Measurements from ENCODE around the gene MSX2.

Gene MSX2

DNA sequence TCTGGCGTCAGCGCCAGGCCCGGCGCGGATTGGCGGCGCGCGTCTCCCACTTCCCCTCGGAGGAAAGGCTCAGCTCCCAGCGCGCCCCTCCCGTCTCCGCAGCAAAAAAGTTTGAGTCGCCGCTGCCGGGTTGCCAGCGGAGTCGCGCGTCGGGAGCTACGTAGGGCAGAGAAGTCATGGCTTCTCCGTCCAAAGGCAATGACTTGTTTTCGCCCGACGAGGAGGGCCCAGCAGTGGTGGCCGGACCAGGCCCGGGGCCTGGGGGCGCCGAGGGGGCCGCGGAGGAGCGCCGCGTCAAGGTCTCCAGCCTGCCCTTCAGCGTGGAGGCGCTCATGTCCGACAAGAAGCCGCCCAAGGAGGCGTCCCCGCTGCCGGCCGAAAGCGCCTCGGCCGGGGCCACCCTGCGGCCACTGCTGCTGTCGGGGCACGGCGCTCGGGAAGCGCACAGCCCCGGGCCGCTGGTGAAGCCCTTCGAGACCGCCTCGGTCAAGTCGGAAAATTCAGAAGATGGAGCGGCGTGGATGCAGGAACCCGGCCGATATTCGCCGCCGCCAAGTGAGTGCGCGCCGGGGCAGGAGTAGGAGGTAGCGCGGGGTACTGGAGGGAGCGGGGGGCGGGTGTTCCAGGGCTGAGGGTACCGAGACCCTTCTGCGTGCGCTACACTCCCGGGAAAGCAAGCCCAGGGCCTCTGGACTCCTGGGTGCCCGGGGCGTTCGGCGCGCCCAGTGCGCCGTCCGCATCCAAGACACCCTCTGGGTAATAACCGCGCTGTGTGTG, at the start of gene MSX2:
MSX2 (plus strand) TSS at position 99 of the 777 bp plus-strand sequence; CDS start at position 177, 78 bp downstream.
- peak within 1 kb of the TSS; percentile 92 for H3K4me3 ChIP-seq (ENCODE audit: low read depth, low read length)
- TF ChIP-seq, protein P1, sequence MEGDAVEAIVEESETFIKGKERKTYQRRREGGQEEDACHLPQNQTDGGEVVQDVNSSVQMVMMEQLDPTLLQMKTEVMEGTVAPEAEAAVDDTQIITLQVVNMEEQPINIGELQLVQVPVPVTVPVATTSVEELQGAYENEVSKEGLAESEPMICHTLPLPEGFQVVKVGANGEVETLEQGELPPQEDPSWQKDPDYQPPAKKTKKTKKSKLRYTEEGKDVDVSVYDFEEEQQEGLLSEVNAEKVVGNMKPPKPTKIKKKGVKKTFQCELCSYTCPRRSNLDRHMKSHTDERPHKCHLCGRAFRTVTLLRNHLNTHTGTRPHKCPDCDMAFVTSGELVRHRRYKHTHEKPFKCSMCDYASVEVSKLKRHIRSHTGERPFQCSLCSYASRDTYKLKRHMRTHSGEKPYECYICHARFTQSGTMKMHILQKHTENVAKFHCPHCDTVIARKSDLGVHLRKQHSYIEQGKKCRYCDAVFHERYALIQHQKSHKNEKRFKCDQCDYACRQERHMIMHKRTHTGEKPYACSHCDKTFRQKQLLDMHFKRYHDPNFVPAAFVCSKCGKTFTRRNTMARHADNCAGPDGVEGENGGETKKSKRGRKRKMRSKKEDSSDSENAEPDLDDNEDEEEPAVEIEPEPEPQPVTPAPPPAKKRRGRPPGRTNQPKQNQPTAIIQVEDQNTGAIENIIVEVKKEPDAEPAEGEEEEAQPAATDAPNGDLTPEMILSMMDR (IDR thresholded peaks at IDR 0.05; ENCODE audit: low read depth, low read length) = no peak

- TF ChIP-seq, protein P1 (IDR thresholded peaks at IDR 0.05; ENCODE audit: low read depth, low read length) = no peak
- H3K4me3 ChIP-seq (ENCODE audit: low read depth, low read length) = no peak overlapping the region
Measured at GRCh38 chr5:174675110-174675509, 49.3 kb upstream of the MSX2 start.

DNA sequence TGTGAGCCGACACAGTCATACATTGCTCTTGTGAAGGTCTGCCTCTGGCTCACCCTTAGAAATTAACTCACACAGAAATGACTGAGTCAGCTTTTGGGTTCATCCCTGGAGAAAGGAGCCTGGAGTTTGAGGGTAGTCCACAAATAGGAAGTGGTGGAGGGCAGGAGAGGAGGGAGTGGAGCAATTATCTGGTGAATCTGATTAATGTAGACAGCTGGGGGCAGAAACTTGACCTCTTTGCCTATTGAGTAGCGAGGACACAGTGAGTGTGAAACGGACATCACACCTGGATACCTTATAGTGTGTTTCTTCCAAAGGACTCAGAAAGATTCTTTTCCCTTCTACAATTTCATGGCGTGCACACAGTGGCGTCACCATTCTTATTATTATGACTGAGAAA, 48.5 kb upstream of the MSX2 start:
- TF ChIP-seq, protein P1 (IDR thresholded peaks at IDR 0.05; ENCODE audit: low read depth, low read length) = no peak
- no peak overlapping the region for H3K4me3 ChIP-seq (ENCODE audit: low read depth, low read length)

DNA sequence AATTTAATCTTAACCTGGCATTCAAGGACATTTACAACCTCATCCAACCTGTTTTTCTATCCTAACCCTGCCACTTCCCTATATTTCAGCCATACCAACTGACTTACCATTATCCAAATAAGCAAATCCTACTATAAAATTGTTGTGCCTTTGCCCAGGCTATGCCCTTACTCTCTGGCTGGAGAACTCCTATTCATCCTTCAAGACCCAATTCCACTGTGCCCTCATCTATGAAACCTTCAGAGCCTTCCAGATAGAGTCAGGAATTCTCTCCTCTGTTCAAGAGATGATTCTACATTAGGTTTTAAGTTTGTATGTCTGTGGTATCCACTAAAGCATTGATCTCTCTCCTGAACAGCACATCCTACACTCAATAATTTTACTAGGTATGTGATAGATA, 46.3 kb upstream of the MSX2 start:
- H3K4me3 ChIP-seq (ENCODE audit: low read depth, low read length) = no peak overlapping the region
- TF ChIP-seq, protein P1 (IDR thresholded peaks at IDR 0.05; ENCODE audit: low read depth, low read length) = no peak

DNA sequence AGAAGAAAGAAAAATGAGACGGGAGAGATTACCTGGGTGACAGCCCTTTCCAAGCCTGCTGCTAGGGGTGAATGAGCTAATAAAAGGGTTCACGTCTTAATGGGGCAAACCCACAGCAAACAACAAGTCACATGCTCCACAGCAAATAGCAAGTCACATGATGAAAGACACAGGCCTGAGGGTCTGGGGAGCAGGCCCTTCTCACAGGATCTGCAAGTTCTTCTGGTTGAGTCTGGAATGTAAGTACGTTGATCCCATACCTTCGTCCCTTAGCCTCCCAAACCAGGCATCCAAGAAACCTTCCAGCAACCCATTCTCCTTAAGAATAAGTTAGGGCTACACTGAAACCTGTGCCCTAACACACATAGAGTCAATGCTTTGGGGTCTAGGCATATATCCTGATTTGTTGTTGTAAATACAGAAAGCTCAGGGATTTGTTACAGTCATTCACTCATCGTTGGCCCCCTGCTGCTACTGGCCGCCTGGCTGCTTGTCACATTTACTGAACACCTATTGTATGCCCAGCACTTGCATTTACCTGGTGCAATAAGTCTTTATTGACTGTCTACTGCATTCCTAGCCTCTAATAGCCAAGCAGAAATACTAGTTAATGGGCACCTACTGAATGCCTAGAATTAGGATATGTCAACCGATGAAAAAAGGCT, 43.3 kb upstream of the MSX2 start:
- TF ChIP-seq, protein P1 (IDR thresholded peaks at IDR 0.05; ENCODE audit: low read depth, low read length) = no peak
- no peak overlapping the region for H3K4me3 ChIP-seq (ENCODE audit: low read depth, low read length)

DNA sequence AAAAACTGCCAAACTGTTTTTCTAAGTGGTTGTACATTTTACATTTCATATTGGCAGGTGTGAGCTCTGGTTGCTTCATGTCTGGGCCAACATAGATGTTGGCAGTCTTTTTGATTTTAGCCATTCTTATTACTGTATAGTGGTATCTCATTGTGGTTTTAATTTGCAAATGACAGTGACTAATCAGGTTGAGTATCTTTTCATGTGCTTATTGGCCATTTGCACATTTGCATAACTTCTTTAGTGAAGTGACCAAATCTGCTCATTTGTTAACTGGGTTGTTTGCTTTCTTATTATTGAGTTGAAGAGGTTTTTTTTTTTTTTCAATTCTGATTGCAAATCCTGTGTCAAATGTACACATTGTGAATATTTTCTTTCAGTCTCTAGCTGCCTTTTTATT, 36.9 kb upstream of the MSX2 start:
- H3K4me3 ChIP-seq (ENCODE audit: low read depth, low read length) = no peak overlapping the region
- TF ChIP-seq, protein P1 (IDR thresholded peaks at IDR 0.05; ENCODE audit: low read depth, low read length) = no peak
